Left colon (tissue), 2 donors: ENCODE measurements around the gene RSPH9. TPM values are rescaled to one million over a fixed set of nuclear protein-coding genes. Genes with fewer than 3 reads are reported as not detected.
"Not testable (repeated sequence)": the region's sequence is repeated elsewhere in the genome, so short reads cannot be mapped to it uniquely, and the experiment has no call there.

Source experiments
- ATAC-seq: fragments of 200-7000 bp; cut with Tn5 transposase; one replicate; pipeline ENCODE4 v1.9.1; 2020; ENCODE audit warnings: mild to moderate bottlenecking, moderate library complexity
- DNase-seq, 2 donors: peaks; one replicate each; pipeline ENCODE4 v3.0.0-alpha.2; 2020
- intact Hi-C, 2 donors: fragments of 100-400 bp; cut with DNase I in 1 of 2; cut with micrococcal nuclease in 1 of 2; formaldehyde crosslinking; loops; one replicate each; pipeline versions ENCODE4 v1.11.2 to v1.14.0; 2022; cut with DNase I, micrococcal nuclease
- total RNA-seq, 2 donors: library from RNA; stranded (reverse); fragmentation: NEBNext Ultra II Directional; extraction: Animal tissue kit (Norgen Biotek cat#: 25700); gene quantifications; one replicate each; pipeline ENCODE4 v1.2.1, GENCODE V29; 2021
- donor health status: DM: no; HTN: no; CAD: no.
- donor health status: DM: yes; HTN: yes; CAD: no.

RSPH9 gene
- total RNA-seq, 2 donors from 2014 or later: 0.11 TPM; not detected in 1

- DNase-seq: no peak
- ATAC-seq: peak; percentile 78
- intact Hi-C loops: no loop called here
Measured at GRCh38 chr6:43677759-43678158, 32.9 kb downstream of the RSPH9 start.

- intact Hi-C loops: no loop called here
Measured at GRCh38 chr6:43678341-43678740, 33.5 kb downstream of the RSPH9 start.

GRCh38 chr6:43679057-43679456, 34.2 kb downstream of the RSPH9 start:
- ATAC-seq (no peak), DNase-seq (no peak)
- intact Hi-C loops: no loop called here

More at GRCh38 chr6:43678341-43678740, 33.5 kb downstream of the RSPH9 start:
- no peak for DNase-seq
- ATAC-seq: no peak

GRCh38 chr6:43680308-43681200, 35.7 kb downstream of the RSPH9 start:
- DNase-seq (no peak), ATAC-seq (peak; percentile 7)
- intact Hi-C loops: no loop called here

GRCh38 chr6:43681303-43681702, 36.5 kb downstream of the RSPH9 start:
- intact Hi-C loops: no loop called here
- ATAC-seq (peak; percentile 73), DNase-seq (no peak)

- ATAC-seq: no peak
- no peak for DNase-seq
- intact Hi-C loops: no loop called here
Measured at GRCh38 chr6:43682724-43683429, 38.0 kb downstream of the RSPH9 start.

GRCh38 chr6:43683708-43684455, 39.0 kb downstream of the RSPH9 start:
- intact Hi-C loops: no loop called here
- DNase-seq: no peak
- peak; percentile 60 for ATAC-seq

GRCh38 chr6:43687079-43687436, 42.2 kb downstream of the RSPH9 start:
- ATAC-seq: no peak
- no peak for DNase-seq
- intact Hi-C loops: no loop called here

- peak; percentile 87 to 92 for DNase-seq
- intact Hi-C loops: no loop called here
- ATAC-seq: peak; percentile 90
Measured at GRCh38 chr6:43687437-43688347, 42.9 kb downstream of the RSPH9 start, which contains the start of gene MRPS18A. Gene MRPS18A (minus strand): TSS chr6:43687791. CDS start chr6:43687779, 12 bp downstream.

- DNase-seq (no peak), ATAC-seq (no peak)
- intact Hi-C loops: no loop called here
Measured at GRCh38 chr6:43689421-43689820, 44.6 kb downstream of the RSPH9 start.

- intact Hi-C loops: no loop called here
- DNase-seq (peak; percentile 83 to 93), ATAC-seq (peak; percentile 88)
Measured at GRCh38 chr6:43695215-43695966, 50.6 kb downstream of the RSPH9 start.

- no peak for ATAC-seq
- DNase-seq: no peak
- intact Hi-C loops: no loop called here
Measured at GRCh38 chr6:43695967-43696291, 51.1 kb downstream of the RSPH9 start.

GRCh38 chr6:43697421-43697820, 52.6 kb downstream of the RSPH9 start:
- ATAC-seq (no peak), DNase-seq (no peak)
- intact Hi-C loops: no loop called here

GRCh38 chr6:43698584-43699349, 53.9 kb downstream of the RSPH9 start:
- intact Hi-C loops: no loop called here
- ATAC-seq (no peak), DNase-seq (peak in 1 of 2 donors; percentile 48)

GRCh38 chr6:43699564-43700186, 54.8 kb downstream of the RSPH9 start:
- ATAC-seq: peak; percentile 41
- peak; percentile 49 to 75 for DNase-seq
- intact Hi-C loops: no loop called here

GRCh38 chr6:43700939-43701560, 56.2 kb downstream of the RSPH9 start:
- intact Hi-C loops, ATAC-seq, DNase-seq: not testable (repeated sequence)
